HCT116 (cell line): ENCODE data around the gene LDHD. TPM values are rescaled to one million over a fixed set of nuclear protein-coding genes. Genes with fewer than 3 reads are reported as not detected.

Experiments
- ATAC-seq: fragments of 200-7000 bp; cut with Tn5 transposase; 2 replicates; pipeline ENCODE4 v1.9.1; 2020; ENCODE audit warnings: mild to moderate bottlenecking, moderate library complexity
- BruUV-seq: library from RNA; stranded (reverse); fragments of 400-500 nt; replicated peaks from 2 replicates; lab custom pipeline; 2021; lab: Mats Ljungman, UMichigan
- CTCF ChIA-PET: fragments of 300-600 bp; sonication (Branson Sonifier 250); formaldehyde crosslinking; loops from one replicate; lab custom pipeline; 2021; ENCODE audit warnings: antibody characterized with exemption; lab: Charles Lee
- POLR2A ChIA-PET: fragments of 300-600, 350-600 bp; sonication (Branson Sonifier 250); formaldehyde crosslinking; loops from one replicate; lab custom pipeline; 2021; ENCODE audit warnings: antibody characterized with exemption; lab: Charles Lee
- RAD21 ChIA-PET, 2 experiments: fragments of 300-600 bp; sonication (Branson Sonifier 250); formaldehyde crosslinking; loops; one replicate each; lab custom pipeline; 2023; ENCODE audit warnings: low total read pairs in 2 of 2; ENCODE audit not compliant: uncharacterized antibody in 2 of 2, unreplicated experiment in 2 of 2, low non-redundant PET in 1 of 2; lab: Charles Lee
- DNase-seq: peaks from one replicate; pipeline ENCODE4 v3.0.0-alpha.2; 2010; ENCODE audit warnings: low read depth, low spot score
- H2AFZ ChIP-seq: fragments of 200-600 bp; shearing (Covaris generic), sonication (generic); 2 replicates; pipeline ENCODE4 v1.6.1; 2017; ENCODE audit warnings: low read depth, mixed run types, mixed read lengths, antibody characterized with exemption, low read length; ENCODE audit not compliant: poor library complexity, severe bottlenecking
- H3K27ac ChIP-seq: 2 replicates; pipeline ENCODE4 v1.5.1; 2012; ENCODE audit warnings: low read depth, low read length
- H3K27me3 ChIP-seq: fragments of 200-600 bp; sonication (generic); 2 replicates; pipeline ENCODE4 v1.6.1; 2016; ENCODE audit warnings: mixed run types, low read length, mixed read lengths; ENCODE audit not compliant: insufficient read depth
- H3K36me3 ChIP-seq, 2 experiments: fragments of 200-500 bp in 1 of 2; fragments of 200-600 bp in 1 of 2; sonication (Bioruptor generic) in 1 of 2; sonication (generic) in 1 of 2; 2 replicates each; pipeline versions ENCODE4 v1.5.1 to v1.6.1; 2014 to 2016; ENCODE audit warnings: low read length in 2 of 2, inconsistent platforms in 1 of 2, mixed read lengths in 1 of 2, mixed run types in 1 of 2; ENCODE audit not compliant: insufficient read depth in 2 of 2, control insufficient read depth in 1 of 2
- H3K4me1 ChIP-seq, 2 experiments: fragments of 200-600 bp in 1 of 2; sonication (generic) in 1 of 2; 2 replicates each; pipeline versions ENCODE4 v1.5.1 to v1.6.1; 2012 to 2017; ENCODE audit warnings: low read length in 2 of 2, inconsistent platforms in 1 of 2, mild to moderate bottlenecking in 1 of 2, mixed read lengths in 1 of 2, mixed run types in 1 of 2, moderate library complexity in 1 of 2; ENCODE audit not compliant: insufficient read depth in 2 of 2, control insufficient read depth in 1 of 2
- H3K4me2 ChIP-seq: fragments of 200-600 bp; sonication (generic); 2 replicates; pipeline ENCODE4 v1.6.1; 2017; ENCODE audit warnings: mixed run types, low read length, mixed read lengths
- H3K4me3 ChIP-seq, 2 experiments: fragments of 200-600 bp in 1 of 2; sonication (generic) in 1 of 2; replicated peaks in 1 of 2; 2 replicates each; pipeline ENCODE4 v1.5.1; 2011 to 2016; ENCODE audit warnings: low read length in 2 of 2, control low read depth in 1 of 2, low read depth in 1 of 2, mild to moderate bottlenecking in 1 of 2, mixed read lengths in 1 of 2, mixed run types in 1 of 2
- H3K79me2 ChIP-seq: fragments of 200-600 bp; sonication (generic); 2 replicates; pipeline ENCODE4 v1.6.1; 2017; ENCODE audit warnings: mild to moderate bottlenecking, mixed run types, low read length, moderate library complexity, mixed read lengths; ENCODE audit not compliant: insufficient read depth
- H3K9ac ChIP-seq: fragments of 200-600 bp; sonication (generic); 2 replicates; pipeline ENCODE4 v1.6.1; 2016; ENCODE audit warnings: low read length, mixed read lengths
- H3K9me2 ChIP-seq: fragments of 200-600 bp; sonication (generic), shearing (Covaris generic); 2 replicates; pipeline ENCODE4 v1.6.1; 2017; ENCODE audit warnings: mixed run types, mild to moderate bottlenecking, moderate library complexity; ENCODE audit not compliant: insufficient read depth
- H3K9me3 ChIP-seq, 2 experiments: fragments of 200-500 bp in 1 of 2; fragments of 200-600 bp in 1 of 2; sonication (Bioruptor generic) in 1 of 2; sonication (generic) in 1 of 2; 2 replicates each; pipeline ENCODE4 v1.6.1; 2014 to 2017; ENCODE audit warnings: low read length in 2 of 2, mixed read lengths in 2 of 2, inconsistent platforms in 1 of 2, low read depth in 1 of 2, mild to moderate bottlenecking in 1 of 2, mixed run types in 1 of 2, moderate library complexity in 1 of 2; ENCODE audit not compliant: control insufficient read depth in 1 of 2, insufficient read depth in 1 of 2
- H4K20me1 ChIP-seq: fragments of 200-600 bp; sonication (generic), shearing (Covaris generic); 2 replicates; pipeline ENCODE4 v1.6.1; 2017; ENCODE audit warnings: mixed run types, mild to moderate bottlenecking, moderate library complexity; ENCODE audit not compliant: insufficient read depth
- ATF3 ChIP-seq: IDR thresholded peaks from 2 replicates; pipeline ENCODE4 v1.6.1; 2012
- CEBPB ChIP-seq: IDR thresholded peaks from 2 replicates; pipeline ENCODE4 v1.6.1; 2012; ENCODE audit warnings: low read depth
- CTCF ChIP-seq, 3 experiments: fragments of 200-600 bp in 1 of 3; sonication (generic) in 1 of 3; IDR thresholded peaks in 2 of 3; conservative IDR thresholded peaks in 1 of 3; 2 replicates each; pipeline ENCODE4 v1.5.1; 2012 to 2017; ENCODE audit warnings: low read depth in 2 of 3, low read length in 2 of 3, antibody characterized with exemption in 1 of 3, borderline replicate concordance in 1 of 3, control low read depth in 1 of 3, mild to moderate bottlenecking in 1 of 3, mixed read lengths in 1 of 3, mixed run types in 1 of 3, moderate library complexity in 1 of 3; ENCODE audit not compliant: insufficient read depth in 1 of 3
- ELF1 ChIP-seq: IDR thresholded peaks from 2 replicates; pipeline ENCODE4 v1.6.1; 2012; ENCODE audit warnings: low read depth, borderline replicate concordance
- EZH2phosphoT487 ChIP-seq: fragments of 200-600 bp; IDR thresholded peaks from 2 replicates; pipeline ENCODE4 v1.6.1; 2018; ENCODE audit warnings: antibody characterized with exemption, borderline replicate concordance
- FOSL1 ChIP-seq: IDR thresholded peaks from 2 replicates; pipeline ENCODE4 v1.6.1; 2012; ENCODE audit warnings: low read depth
- MAX ChIP-seq: IDR thresholded peaks from 2 replicates; pipeline ENCODE4 v1.6.1; 2012
- POLR2A ChIP-seq: IDR thresholded peaks from 2 replicates; pipeline ENCODE4 v1.7.0; 2011; ENCODE audit warnings: borderline replicate concordance; ENCODE audit not compliant: insufficient read depth, insufficient read length; ENCODE audit errors: extremely low read depth
- POLR2AphosphoS5 ChIP-seq: IDR thresholded peaks from 2 replicates; pipeline ENCODE4 v1.6.1; 2011; ENCODE audit warnings: mild to moderate bottlenecking, low read depth, low read length, moderate library complexity
- RAD21 ChIP-seq: IDR thresholded peaks from 2 replicates; pipeline ENCODE4 v1.6.1; 2012; ENCODE audit warnings: low read depth, mild to moderate bottlenecking
- TCF7L2 ChIP-seq: IDR thresholded peaks from 2 replicates; pipeline ENCODE4 v1.7.0; 2011; ENCODE audit warnings: borderline replicate concordance, inconsistent platforms; ENCODE audit not compliant: insufficient read depth, insufficient read length; ENCODE audit errors: extremely low read depth
- YY1 ChIP-seq: IDR thresholded peaks from 2 replicates; pipeline ENCODE4 v1.6.1; 2011; ENCODE audit warnings: low read length, low read depth, moderate library complexity, mild to moderate bottlenecking; ENCODE audit not compliant: insufficient replicate concordance; ENCODE audit errors: extremely low read depth
- ZFX ChIP-seq: fragments of 450-650 bp; IDR thresholded peaks from 2 replicates; pipeline ENCODE4 v1.6.1; 2017
- intact Hi-C: fragments of 100-400 bp; cut with micrococcal nuclease; formaldehyde crosslinking; loops from 2 replicates; pipeline ENCODE4 v1.10.0; 2022
- total RNA-seq: library from RNA; stranded (reverse); gene quantifications from one replicate; pipeline ENCODE4 v1.2.1, GENCODE V29; 2021; ENCODE audit not compliant: unreplicated experiment

Gene LDHD
- total RNA-seq, 1 experiment from 2014 or later: 3.4 TPM

- intact Hi-C loops: no loop called here
- TF ChIP-seq FOSL1: no peak
- TF ChIP-seq CTCF (IDR thresholded peaks at IDR 0.05 in 2 of 3, conservative IDR thresholded peaks at IDR 0.05 in 1 of 3; ENCODE audit: borderline replicate concordance in 1 of 3, insufficient read depth in 1 of 3, low read depth in 2 of 3, low read length in 2 of 3): 0 out of 6 replicates have a peak, but pooled peaks of 1 of the 3 experiments have one; percentile 9
- TF ChIP-seq ZFX: no peak
- CTCF ChIA-PET: no interaction called here
Observed at GRCh38 chr16:75095204-75095621, 21.4 kb downstream of the LDHD start.

DNA sequence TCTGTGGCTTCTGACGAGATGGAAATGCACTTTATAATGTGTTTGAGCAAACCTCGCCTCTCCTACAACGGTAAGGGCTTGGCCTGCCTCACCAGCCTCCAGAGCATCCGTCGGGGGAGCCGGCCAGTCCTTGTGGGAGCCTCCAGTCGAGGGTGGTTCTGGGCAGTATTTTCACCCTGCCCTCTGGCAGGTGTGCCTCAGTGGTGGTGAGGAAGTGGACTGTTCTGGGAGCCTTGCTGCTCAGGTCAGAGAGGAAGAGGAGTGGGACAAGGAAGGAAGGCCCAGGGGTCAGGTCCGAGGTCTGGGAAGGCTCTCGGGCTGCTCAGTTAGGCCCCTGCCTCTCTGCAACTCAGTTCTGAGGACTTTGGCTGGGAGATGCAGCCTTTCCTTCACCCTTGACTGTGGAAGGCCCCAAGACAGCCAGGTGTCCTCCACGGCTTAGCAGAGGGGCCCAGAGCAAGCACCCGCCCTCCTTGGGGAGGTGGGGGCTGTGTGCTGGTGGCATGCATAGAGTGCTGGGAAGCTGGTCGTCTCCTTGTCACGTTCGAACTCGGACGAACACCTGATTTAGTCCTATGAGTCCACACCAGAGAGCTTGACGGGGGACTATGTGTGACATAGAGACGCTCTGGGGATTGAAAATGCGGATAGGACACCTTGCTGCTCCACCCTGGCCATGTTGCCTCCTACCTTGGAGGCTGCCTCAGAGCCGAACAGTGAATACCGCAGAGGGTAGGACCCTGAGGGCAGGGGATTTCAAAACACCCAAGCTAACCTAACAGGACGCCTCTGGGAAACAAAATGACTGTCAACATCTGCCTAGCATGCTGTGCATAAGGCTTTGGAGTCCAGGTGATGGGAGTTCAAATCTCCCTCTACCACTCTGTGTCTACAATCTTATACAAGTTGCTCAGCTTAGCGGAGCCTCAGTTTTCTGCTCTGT lies 22.7 kb downstream of the LDHD start:
- no peaks in the 10 kb centered on the region for H3K9me2 ChIP-seq
- H3K4me1 ChIP-seq: peaks cover 67 to 80% of the 10 kb centered on the region in 2 experiments
- ChIA-PET POLR2A (no interaction called here), RAD21 (no interaction called here), CTCF (no interaction called here)
- no peak for ATAC-seq
- H3K9ac ChIP-seq: no peak overlapping the region
- H2AFZ ChIP-seq: no peak overlapping the region
- H3K79me2 ChIP-seq: peaks cover 23% of the 10 kb centered on the region
- H4K20me1 ChIP-seq: no peaks in the 10 kb centered on the region
- no peak overlapping the region for H3K4me3 ChIP-seq
- no peaks in the 10 kb centered on the region for H3K27me3 ChIP-seq
- DNase-seq: no peak
- H3K9me3 ChIP-seq: no peaks in the 10 kb centered on the region
- H3K36me3 ChIP-seq: 0 out of 4 replicates have a peak, but pooled peaks cover 0 to 2% of the 10 kb centered on the region in 2 experiments
- BruUV-seq: no TSS peak
- peak overlapping the region; percentile 73 for H3K4me2 ChIP-seq
- no peak overlapping the region for H3K27ac ChIP-seq
- intact Hi-C loops: no loop called here
- TF ChIP-seq CEBPB (no peak), CTCF (IDR thresholded peaks at IDR 0.05 in 2 of 3, conservative IDR thresholded peaks at IDR 0.05 in 1 of 3; ENCODE audit: borderline replicate concordance in 1 of 3, insufficient read depth in 1 of 3, low read depth in 2 of 3, low read length in 2 of 3) (no peak), ELF1 (no peak), POLR2AphosphoS5 (no peak), YY1 (no peak), ATF3 (no peak), RAD21 (no peak), EZH2phosphoT487 (no peak), TCF7L2 (no peak), MAX (no peak), POLR2A (no peak)

More at GRCh38 chr16:75095204-75095621, 21.4 kb downstream of the LDHD start:
- POLR2A ChIA-PET: no interaction called here
- no TSS peak for BruUV-seq
- Histone ChIP-seq H3K27ac (no peak overlapping the region), H3K9ac (no peak overlapping the region), H3K79me2 (peaks cover 17% of the 10 kb centered on the region), H3K4me1 (peaks cover 66 to 80% of the 10 kb centered on the region in 2 experiments), H3K9me2 (no peaks in the 10 kb centered on the region), H4K20me1 (no peaks in the 10 kb centered on the region), H3K27me3 (no peaks in the 10 kb centered on the region), H2AFZ (no peak overlapping the region), H3K4me2 (no peak overlapping the region), H3K36me3 (0 out of 4 replicates have a peak, but pooled peaks cover 0 to 2% of the 10 kb centered on the region in 2 experiments), H3K9me3 (no peaks in the 10 kb centered on the region), H3K4me3 (no peak overlapping the region)
- RAD21 ChIA-PET: no interaction called here
- DNase-seq (no peak), ATAC-seq (no peak)
